Neural progenitor cell (in vitro differentiated cells): ENCODE measurements around the gene SLC4A2. TPM values are rescaled to one million over a fixed set of nuclear protein-coding genes. Genes with fewer than 3 reads are reported as not detected.

Source experiments
- DNase-seq: peaks from one replicate; pipeline ENCODE4 v3.0.0-alpha.2; 2016; ENCODE audit warnings: low spot score
- H2AFZ ChIP-seq: fragments of 200-600 bp; sonication (generic); replicated peaks from 2 replicates; pipeline ENCODE4 v1.6.1; 2016; ENCODE audit warnings: antibody characterized with exemption
- H3F3A ChIP-seq: fragments of 200-600 bp; sonication (generic); 2 replicates; pipeline ENCODE4 v1.6.1; 2016; ENCODE audit warnings: antibody characterized with exemption, low read depth
- H3K27ac ChIP-seq: fragments of 200-600 bp; sonication (generic); 2 replicates; pipeline ENCODE4 v1.5.1; 2016; ENCODE audit warnings: mild to moderate bottlenecking
- H3K27me3 ChIP-seq: fragments of 200-600 bp; sonication (generic); 2 replicates; pipeline ENCODE4 v1.6.1; 2016; ENCODE audit warnings: mild to moderate bottlenecking, moderate library complexity
- H3K36me3 ChIP-seq: fragments of 200-600 bp; sonication (generic); 2 replicates; pipeline ENCODE4 v1.5.1; 2016
- H3K4me1 ChIP-seq: fragments of 200-600 bp; sonication (generic); 2 replicates; pipeline ENCODE4 v1.6.1; 2016; ENCODE audit warnings: mixed run types
- H3K4me2 ChIP-seq: fragments of 200-600 bp; sonication (generic); 2 replicates; pipeline ENCODE4 v1.6.1; 2016
- H3K4me3 ChIP-seq: fragments of 200-600 bp; sonication (generic); 2 replicates; pipeline ENCODE4 v1.5.1; 2016
- H3K79me2 ChIP-seq: fragments of 200-600 bp; sonication (generic); 2 replicates; pipeline ENCODE4 v1.6.1; 2016; ENCODE audit warnings: low read depth
- H3K9ac ChIP-seq: fragments of 200-600 bp; sonication (generic); 2 replicates; pipeline ENCODE4 v1.6.1; 2016
- H3K9me3 ChIP-seq: fragments of 200-600 bp; sonication (generic); 2 replicates; pipeline ENCODE4 v1.5.1; 2016; ENCODE audit warnings: low read depth
- H4K20me1 ChIP-seq: fragments of 200-600 bp; sonication (generic); 2 replicates; pipeline ENCODE4 v1.6.1; 2016; ENCODE audit warnings: low read depth
- H3K27ac Mint-ChIP-seq: 3 replicates; pipeline ENCODE4 v1.8.0; 2021; ENCODE audit warnings: mixed read lengths
- H3K27me3 Mint-ChIP-seq: 2 replicates; pipeline ENCODE4 v1.8.0; 2022; ENCODE audit warnings: low read depth, mild to moderate bottlenecking, inconsistent platforms, moderate library complexity, mixed read lengths; ENCODE audit not compliant: insufficient read depth
- H3K36me3 Mint-ChIP-seq: 3 replicates; pipeline ENCODE4 v1.8.0; 2021; ENCODE audit warnings: mixed read lengths
- H3K4me1 Mint-ChIP-seq: 3 replicates; pipeline ENCODE4 v1.8.0; 2021; ENCODE audit warnings: mixed read lengths
- H3K4me3 Mint-ChIP-seq: 3 replicates; pipeline ENCODE4 v1.8.0; 2021; ENCODE audit warnings: mild to moderate bottlenecking, moderate library complexity, mixed read lengths
- H3K9me3 Mint-ChIP-seq: 3 replicates; pipeline ENCODE4 v1.8.0; 2020; ENCODE audit warnings: mixed read lengths
- CTCF ChIP-seq: fragments of 200-600 bp; sonication (generic); IDR thresholded peaks from 2 replicates; pipeline ENCODE4 v1.5.1; 2017; ENCODE audit warnings: antibody characterized with exemption, mild to moderate bottlenecking
- EZH2 ChIP-seq: fragments of 200-600 bp; sonication (generic); IDR thresholded peaks from 2 replicates; pipeline ENCODE4 v1.6.1; 2017; ENCODE audit warnings: antibody characterized with exemption, mild to moderate bottlenecking, moderate library complexity
- EZH2phosphoT487 ChIP-seq: fragments of 200-600 bp; sonication (generic); IDR thresholded peaks from 2 replicates; pipeline ENCODE4 v1.6.1; 2017; ENCODE audit warnings: antibody characterized with exemption
- total RNA-seq: library from RNA; depleted of rRNA; stranded (reverse); fragments of >200 nt; gene quantifications from 2 replicates; pipeline ENCODE4 v1.2.3, GENCODE V29; 2015; ENCODE audit warnings: low replicate concordance

Gene SLC4A2
- total RNA-seq, 1 donor from 2014 or later: 26.1 TPM

GRCh38 chr7:151116603-151117440, 57.4 kb downstream of the SLC4A2 start:
- Histone ChIP-seq H3K36me3 (no peaks in the 10 kb centered on the region), H3K9me3 (no peaks in the 10 kb centered on the region), H3K27ac (no peak overlapping the region), H3K4me3 (no peak overlapping the region), H3K4me1 (peaks cover 20% of the 10 kb centered on the region), H3K4me2 (peak overlapping the region; percentile 78), H3K27me3 (peaks cover 17% of the 10 kb centered on the region), H3F3A (peaks cover 22% of the 10 kb centered on the region), H4K20me1 (peaks cover 83% of the 10 kb centered on the region), H3K9ac (no peak overlapping the region), H3K79me2 (peaks cover 42% of the 10 kb centered on the region), H2AFZ (no peak overlapping the region)
- H3K4me1 Mint-ChIP-seq: peaks cover 31% of the 10 kb centered on the region
- no peaks in the 10 kb centered on the region for H3K9me3 Mint-ChIP-seq
- peaks cover 11% of the 10 kb centered on the region for H3K36me3 Mint-ChIP-seq
- no peak overlapping the region for H3K27ac Mint-ChIP-seq
- peaks cover 9% of the 10 kb centered on the region for H3K27me3 Mint-ChIP-seq
- TF ChIP-seq CTCF: no peak
- no peak for TF ChIP-seq EZH2phosphoT487
- TF ChIP-seq EZH2: no peak
- no peak overlapping the region for H3K4me3 Mint-ChIP-seq
- no peak for DNase-seq

- DNase-seq: no peak
- H3K9ac ChIP-seq: no peak overlapping the region
- no peak overlapping the region for H3K4me3 ChIP-seq
- H3K9me3 ChIP-seq: no peaks in the 10 kb centered on the region
- Mint-ChIP-seq H3K27me3 (peaks cover 9% of the 10 kb centered on the region), H3K4me1 (peaks cover 24% of the 10 kb centered on the region), H3K4me3 (no peak overlapping the region), H3K27ac (no peak overlapping the region), H3K36me3 (peaks cover 12% of the 10 kb centered on the region), H3K9me3 (no peaks in the 10 kb centered on the region)
- H3K4me2 ChIP-seq: no peak overlapping the region
- no peak overlapping the region for H3K27ac ChIP-seq
- peaks cover 20% of the 10 kb centered on the region for H3K4me1 ChIP-seq
- peaks cover 34% of the 10 kb centered on the region for H3K79me2 ChIP-seq
- peaks cover 76% of the 10 kb centered on the region for H4K20me1 ChIP-seq
- no peaks in the 10 kb centered on the region for H3K36me3 ChIP-seq
- peaks cover 22% of the 10 kb centered on the region for H3F3A ChIP-seq
- TF ChIP-seq EZH2 (no peak), CTCF (no peak), EZH2phosphoT487 (no peak)
- peaks cover 17% of the 10 kb centered on the region for H3K27me3 ChIP-seq
- H2AFZ ChIP-seq: no peak overlapping the region
These were observed 58.2 kb downstream of the SLC4A2 start for GRCh38 chr7:151117565-151117964.

- H3K27me3 Mint-ChIP-seq: peaks cover 5% of the 10 kb centered on the region
- H3F3A ChIP-seq: peaks cover 20% of the 10 kb centered on the region
- no peaks in the 10 kb centered on the region for H3K36me3 ChIP-seq
- TF ChIP-seq CTCF (no peak), EZH2phosphoT487 (no peak), EZH2 (no peak)
- peak overlapping the region; percentile 8 for H3K4me3 Mint-ChIP-seq
- no peak overlapping the region for H3K27ac ChIP-seq
- H3K9me3 ChIP-seq: no peaks in the 10 kb centered on the region
- no peak overlapping the region for H3K9ac ChIP-seq
- DNase-seq: no peak
- H4K20me1 ChIP-seq: peaks cover 72% of the 10 kb centered on the region
- H3K27me3 ChIP-seq: peaks cover 17% of the 10 kb centered on the region
- no peak overlapping the region for H3K4me2 ChIP-seq
- H3K36me3 Mint-ChIP-seq: peaks cover 12% of the 10 kb centered on the region
- no peak overlapping the region for H2AFZ ChIP-seq
- no peak overlapping the region for H3K4me3 ChIP-seq
- H3K4me1 ChIP-seq: peaks cover 18% of the 10 kb centered on the region
- H3K27ac Mint-ChIP-seq: no peak overlapping the region
- H3K9me3 Mint-ChIP-seq: no peaks in the 10 kb centered on the region
- H3K79me2 ChIP-seq: peaks cover 30% of the 10 kb centered on the region
- H3K4me1 Mint-ChIP-seq: peaks cover 18% of the 10 kb centered on the region
These were observed 59.0 kb downstream of the SLC4A2 start for GRCh38 chr7:151118108-151119054.
